HG03175 (cell line): Measurements from ENCODE around the gene GTF3A.

Experiments used
- ATAC-seq: cut with Tn5 transposase; IDR thresholded peaks from one replicate; pipeline ENCODE4 v1.9.1; 2021; ENCODE audit warnings: mild to moderate bottlenecking, moderate library complexity; ENCODE audit not compliant: unreplicated experiment

The GTF3A gene

GRCh38 chr13:27446986-27447583 is 22.7 kb downstream of the GTF3A start:
- ATAC-seq: no peak

DNA sequence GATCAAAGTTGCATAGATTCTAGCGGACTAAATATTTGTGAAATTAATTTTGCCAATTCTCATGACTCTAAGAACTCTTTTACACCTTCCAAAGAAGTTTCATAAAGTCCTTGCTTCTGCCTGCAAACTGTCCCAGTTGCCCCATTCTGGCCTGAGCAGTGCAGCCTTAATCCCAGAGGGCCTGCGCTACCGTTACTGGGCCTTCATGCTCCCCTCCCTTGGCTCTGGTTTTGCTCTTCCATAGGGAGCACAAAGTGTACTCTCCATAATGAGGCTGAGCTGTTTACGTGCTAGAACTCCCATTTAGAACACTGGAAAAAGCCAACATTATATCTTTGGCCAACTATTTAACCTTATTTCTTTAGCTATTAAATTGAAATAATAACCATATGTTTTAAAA is 23.9 kb downstream of the GTF3A start:
- no peak for ATAC-seq

- no peak for ATAC-seq
Observed at GRCh38 chr13:27449081-27449603, 24.7 kb downstream of the GTF3A start.

DNA sequence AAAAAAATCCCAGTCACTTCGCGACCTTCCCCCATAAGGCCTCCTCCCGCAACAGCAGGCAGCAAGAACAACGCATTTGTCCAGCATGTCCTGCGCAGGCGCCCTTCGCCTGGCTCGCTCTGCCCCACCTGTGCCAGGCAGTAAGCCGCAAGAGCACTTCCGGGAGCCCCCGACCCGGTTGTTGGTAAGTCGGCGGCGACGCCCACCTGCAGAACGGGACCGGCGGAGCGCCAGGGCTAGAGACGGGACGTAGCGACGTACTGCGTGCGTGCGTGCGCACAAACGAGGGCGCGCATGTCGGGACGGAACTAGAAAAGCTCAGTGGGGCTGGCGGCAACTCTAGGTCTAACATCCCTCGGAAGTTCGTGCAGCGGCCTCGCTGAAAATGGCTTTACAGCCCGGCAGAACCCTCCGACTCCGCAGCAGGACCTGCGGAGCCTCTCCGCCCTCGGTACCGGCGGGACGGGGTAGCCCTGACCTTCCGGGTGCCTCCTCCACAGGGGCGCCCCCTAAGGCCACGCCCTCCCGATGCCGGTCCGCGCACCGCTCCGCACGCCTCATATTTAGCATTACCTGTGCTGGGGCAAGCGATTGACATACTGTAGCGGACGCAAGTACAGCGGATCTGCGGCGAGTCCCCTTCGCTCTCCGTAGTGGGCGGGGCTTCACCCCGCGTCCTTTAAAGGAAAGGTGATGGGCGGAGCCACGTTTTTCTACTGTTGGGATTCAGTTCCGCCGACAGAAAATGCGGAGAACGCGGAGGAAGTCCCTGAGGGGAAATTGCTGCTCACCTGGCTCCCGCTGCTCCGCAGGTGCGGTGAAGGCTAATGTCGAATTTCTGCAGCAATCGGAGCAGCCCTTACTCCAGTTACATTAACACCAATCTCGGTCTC is 25.8 kb downstream of the GTF3A start, which contains the start of gene MTIF3:
Gene MTIF3 (minus strand): TSS at position 629 of the 893 bp plus-strand sequence. CDS start 10,116 bp downstream, outside the sequence.
- peak; percentile 87 for ATAC-seq

GRCh38 chr13:27450921-27451471 is 26.6 kb downstream of the GTF3A start:
- no peak for ATAC-seq

GRCh38 chr13:27455331-27455855 is 31.0 kb downstream of the GTF3A start:
- no peak for ATAC-seq

- no peak for ATAC-seq
Observed at GRCh38 chr13:27461940-27462584, 37.6 kb downstream of the GTF3A start.

DNA sequence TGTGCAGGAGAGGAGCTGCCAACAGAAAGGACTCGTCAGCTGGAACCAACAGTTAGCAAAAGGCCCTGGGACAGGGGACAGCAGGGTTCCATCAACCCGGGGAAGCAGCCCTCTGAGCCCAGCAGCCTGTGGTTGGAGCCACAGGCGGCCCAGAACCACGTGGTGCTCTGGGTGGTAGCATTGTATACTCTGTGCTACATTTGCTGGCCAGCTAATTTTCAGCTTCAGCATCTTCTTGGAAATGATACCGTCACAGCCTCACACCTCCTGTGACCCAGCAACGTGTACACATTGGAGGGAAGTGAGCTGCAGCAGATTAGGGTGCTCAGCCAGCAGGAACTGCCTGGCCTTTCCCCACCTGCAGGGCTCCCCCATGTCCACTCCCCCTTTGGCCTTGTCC is 39.1 kb downstream of the GTF3A start:
- no peak for ATAC-seq

GRCh38 chr13:27465611-27466010 is 41.2 kb downstream of the GTF3A start:
- ATAC-seq: no peak

DNA sequence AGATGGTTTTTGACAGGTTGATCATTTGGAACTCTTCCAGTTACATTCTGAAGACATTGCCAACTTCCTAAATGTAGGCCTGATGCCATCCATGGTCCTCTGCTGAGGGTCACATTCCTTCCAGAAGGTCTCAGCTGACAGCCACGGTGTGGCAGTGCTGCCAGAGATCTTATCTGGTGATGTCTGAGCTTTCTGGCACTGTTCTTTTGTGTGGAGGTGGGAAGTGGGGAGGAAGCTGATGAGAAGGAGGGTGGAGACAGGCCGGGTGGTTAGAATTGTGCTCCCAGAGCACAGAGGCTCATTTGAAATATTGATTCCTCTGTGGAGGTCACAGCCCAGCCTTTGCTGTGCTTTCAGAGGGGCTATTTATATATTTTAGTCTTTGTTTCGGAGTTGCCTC is 42.1 kb downstream of the GTF3A start:
- no peak for ATAC-seq

- no peak for ATAC-seq
Observed at GRCh38 chr13:27470075-27470820, 45.8 kb downstream of the GTF3A start.

- no peak for ATAC-seq
Observed at GRCh38 chr13:27472441-27472840, 48.0 kb downstream of the GTF3A start.

DNA sequence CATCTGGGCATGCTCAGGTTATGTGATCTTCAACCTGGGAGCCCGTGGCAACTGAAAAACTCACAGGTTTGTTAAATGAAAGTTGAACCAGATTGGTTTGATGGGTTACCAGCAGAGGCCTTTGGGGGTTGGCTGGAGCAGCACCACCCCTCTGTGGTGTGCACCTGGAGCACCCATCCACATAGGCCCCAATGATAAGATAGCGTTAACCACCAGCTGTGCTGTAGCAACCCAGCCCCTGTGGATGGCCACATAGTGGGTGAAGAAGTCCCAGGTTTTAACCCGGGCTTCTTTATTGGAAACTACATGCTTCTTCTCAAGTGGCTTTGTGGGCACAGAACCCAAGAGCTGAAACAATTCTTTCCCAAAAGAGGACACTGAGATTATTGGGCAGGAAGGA is 48.5 kb downstream of the GTF3A start:
- ATAC-seq: no peak

- no peak for ATAC-seq
Observed at GRCh38 chr13:27474751-27475268, 50.4 kb downstream of the GTF3A start.

GRCh38 chr13:27476943-27477703 is 52.7 kb downstream of the GTF3A start:
- peak; percentile 62 for ATAC-seq

DNA sequence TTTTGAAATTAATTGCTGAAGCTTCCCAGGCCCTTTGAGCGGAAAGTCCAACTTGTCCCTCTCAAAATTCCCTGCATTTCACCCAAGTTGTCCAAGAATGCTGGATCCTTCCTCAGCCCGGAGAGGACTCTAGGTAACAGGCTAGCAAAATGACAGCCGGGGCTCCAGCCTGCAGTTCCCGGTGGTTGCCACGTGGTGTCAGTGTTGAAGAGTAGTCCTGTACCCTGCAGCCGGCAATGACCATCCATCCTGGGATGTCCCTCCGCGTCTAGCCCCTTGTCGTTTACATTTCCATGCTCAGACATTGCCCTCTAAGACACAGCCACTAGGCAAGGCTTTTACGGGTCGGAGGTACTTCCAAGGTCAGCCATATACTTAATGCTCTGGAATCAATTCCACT is 57.3 kb downstream of the GTF3A start:
- no peak for ATAC-seq

- peak; percentile 97 for ATAC-seq
Observed at GRCh38 chr13:27482983-27483382, 58.6 kb downstream of the GTF3A start.

DNA sequence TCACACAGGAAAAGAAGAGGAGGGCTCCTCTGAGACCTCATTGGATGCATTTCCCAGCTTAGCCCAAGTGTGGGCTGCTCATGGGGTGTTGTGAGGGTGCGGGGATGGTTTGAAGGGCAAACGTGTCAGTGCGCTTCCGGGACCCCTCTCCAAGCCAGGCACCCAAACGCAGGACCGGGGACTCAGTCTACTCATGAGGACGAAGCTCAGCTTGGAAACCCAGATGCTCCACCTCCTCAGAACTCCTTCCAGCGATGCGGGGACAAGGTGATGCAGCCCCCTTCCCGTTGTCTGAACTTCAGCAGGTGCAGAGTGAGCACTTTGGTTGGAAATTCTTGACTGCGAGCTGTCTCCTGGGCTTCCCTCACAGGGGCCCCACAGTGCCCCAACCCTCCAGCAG is 59.0 kb downstream of the GTF3A start:
- ATAC-seq: no peak
